ENCODE results near the gene GMPR2. TPM values are rescaled to one million over a fixed set of nuclear protein-coding genes. Genes with fewer than 3 reads are reported as not detected.

The GMPR2 gene
- total and polyA plus RNA-seq, 10 donors: 42.2 to 85.6 (median 62.8) TPM

- WGBS, 5 donors: 93 to 98% (median 96%) methylated on average over 5 of the region's 5 CpGs
Measured at GRCh38 chr14:24278424-24278823, 45.7 kb downstream of the GMPR2 start.

GRCh38 chr14:24279301-24280186 lies 46.8 kb downstream of the GMPR2 start:
- H3K9me3 ChIP-seq: no peaks in the 10 kb centered on the region
- no peaks in the 10 kb centered on the region for H3K36me3 ChIP-seq
- H3K4me1 ChIP-seq: peaks cover 14 to 90% (median 67%) of the 10 kb centered on the region in 6 donors
- H3K4me3 ChIP-seq: peak overlapping the region in 1 of 8 donors; percentile 46
- H3K27me3 ChIP-seq (replicated peaks in 1 of 7): no peaks in the 10 kb centered on the region
- H3K27ac ChIP-seq: peak overlapping the region in 7 of 8 donors; percentile 37 to 100 (median 84)
- WGBS, 5 donors: 52 to 68% (median 56%) methylated on average over 11 of the region's 11 CpGs
- DNase-seq: peak; percentile 83
- intact Hi-C loops (cut with DNase I; ENCODE audit: low total_unique reads): no loop called here
- no peak for TF ChIP-seq POLR2A (IDR thresholded peaks at IDR 0.05)
- TF ChIP-seq POLR2AphosphoS5 (IDR thresholded peaks at IDR 0.05): peak in 2 of 3 donors; percentile 30 to 31
- peak in 7 of 11 experiments; percentile 18 to 52 (median 43) for TF ChIP-seq CTCF (IDR thresholded peaks at IDR 0.05 in 8 of 11, conservative IDR thresholded peaks at IDR 0.05 in 3 of 11)

More at GRCh38 chr14:24278424-24278823, 45.7 kb downstream of the GMPR2 start:
- H3K27me3 ChIP-seq (replicated peaks in 1 of 7): no peaks in the 10 kb centered on the region
- H3K36me3 ChIP-seq: no peaks in the 10 kb centered on the region
- intact Hi-C loops (cut with DNase I; ENCODE audit: low total_unique reads): no loop called here
- no peaks in the 10 kb centered on the region for H3K9me3 ChIP-seq
- peak overlapping the region in 1 of 8 donors; percentile 46 for H3K4me3 ChIP-seq
- H3K4me1 ChIP-seq: peaks cover 17 to 98% (median 78%) of the 10 kb centered on the region in 6 donors
- no peak for TF ChIP-seq POLR2A (IDR thresholded peaks at IDR 0.05)
- no peak for TF ChIP-seq POLR2AphosphoS5 (IDR thresholded peaks at IDR 0.05)
- TF ChIP-seq CTCF (IDR thresholded peaks at IDR 0.05 in 8 of 11, conservative IDR thresholded peaks at IDR 0.05 in 3 of 11): no peak
- no peak for DNase-seq
- peak overlapping the region in 7 of 8 donors; percentile 53 to 100 (median 84) for H3K27ac ChIP-seq

GRCh38 chr14:24280797-24281460 lies 48.2 kb downstream of the GMPR2 start:
- no peak for TF ChIP-seq POLR2A (IDR thresholded peaks at IDR 0.05)
- TF ChIP-seq POLR2AphosphoS5 (IDR thresholded peaks at IDR 0.05): no peak
- no peak for TF ChIP-seq CTCF (IDR thresholded peaks at IDR 0.05 in 8 of 11, conservative IDR thresholded peaks at IDR 0.05 in 3 of 11)
- H3K27ac ChIP-seq: peak overlapping the region in 2 of 8 donors; percentile 68 to 87
- DNase-seq: no peak
- H3K9me3 ChIP-seq: no peaks in the 10 kb centered on the region
- H3K4me3 ChIP-seq: no peak overlapping the region
- peaks cover 14 to 76% (median 57%) of the 10 kb centered on the region in 6 donors for H3K4me1 ChIP-seq
- 93 to 98% (median 94%) methylated on average over 6 of the region's 6 CpGs for whole genome bisulfite sequencing, 5 donors
- intact Hi-C loops (cut with DNase I; ENCODE audit: low total_unique reads): no loop called here
- H3K36me3 ChIP-seq: no peaks in the 10 kb centered on the region
- no peaks in the 10 kb centered on the region for H3K27me3 ChIP-seq (replicated peaks in 1 of 7)

Measured in spleen (tissue), 11 donors.